Measurements from ENCODE around the gene ANKMY1. TPM values are rescaled to one million over a fixed set of nuclear protein-coding genes. Genes with fewer than 3 reads are reported as not detected.

Gene ANKMY1
- total RNA-seq, 3 donors from 2014 or later (not counting 1 experiment from before 2014, with no cell fraction given) = 43.8 to 51.5 (median 46.6) TPM

- H3K9me3 ChIP-seq (ENCODE audit: control insufficient read depth, insufficient read depth, low read length) = no peaks in the 10 kb centered on the region
- H3K27me3 ChIP-seq (ENCODE audit: control insufficient read depth, insufficient read depth, low read length) = peaks cover 21% of the 10 kb centered on the region
- H3K4me1 ChIP-seq (ENCODE audit: control insufficient read depth, insufficient read depth, low read length) = peaks cover 17% of the 10 kb centered on the region
- Mint-ChIP-seq H3K4me1 (peaks cover 0 to 13% of the 10 kb centered on the region in 2 donors), H3K4me3 (no peak overlapping the region), H3K9me3 (no peaks in the 10 kb centered on the region), H3K27me3 (ENCODE audit: low read depth in 2 of 2) (peaks cover 4 to 8% of the 10 kb centered on the region in 2 donors), H3K27ac (no peak overlapping the region), H3K36me3 (no peaks in the 10 kb centered on the region)
- TF ChIP-seq CTCF (IDR thresholded peaks at IDR 0.05) = no peak
- WGBS (ENCODE audit: insufficient coverage) = 85% methylated on average over 25 of the region's 25 CpGs
- H3K27ac ChIP-seq (ENCODE audit: low read length) = no peak overlapping the region
- H3K36me3 ChIP-seq (ENCODE audit: control insufficient read depth, insufficient read depth, low read length) = no peaks in the 10 kb centered on the region
- ATAC-seq (no peak), DNase-seq (no peak)
- intact Hi-C loops (cut with micrococcal nuclease) = loop anchor here (5.0 kb wide), 1 partner anchor 287 kb away; no protein-coding TSS in a partner anchor
- no peak overlapping the region for H3K4me3 ChIP-seq (ENCODE audit: low read length)
These were observed 118.7 kb downstream of the ANKMY1 start for GRCh38 chr2:240438810-240439697.

- peak; percentile 52 to 57 (median 56) for ATAC-seq
- Histone ChIP-seq H3K27me3 (ENCODE audit: control insufficient read depth, insufficient read depth, low read length) (peaks cover 21% of the 10 kb centered on the region), H3K4me1 (ENCODE audit: control insufficient read depth, insufficient read depth, low read length) (peaks cover 17% of the 10 kb centered on the region), H3K9me3 (ENCODE audit: control insufficient read depth, insufficient read depth, low read length) (no peaks in the 10 kb centered on the region), H3K27ac (ENCODE audit: low read length) (no peak overlapping the region), H3K36me3 (ENCODE audit: control insufficient read depth, insufficient read depth, low read length) (no peaks in the 10 kb centered on the region), H3K4me3 (ENCODE audit: low read length) (no peak overlapping the region)
- WGBS (ENCODE audit: insufficient coverage) = 31% methylated on average over 24 of the region's 24 CpGs
- Mint-ChIP-seq H3K27me3 (ENCODE audit: low read depth in 2 of 2) (peaks cover 8 to 12% of the 10 kb centered on the region in 2 donors), H3K4me1 (peaks cover 0 to 13% of the 10 kb centered on the region in 2 donors), H3K27ac (no peak overlapping the region), H3K9me3 (no peaks in the 10 kb centered on the region), H3K4me3 (no peak overlapping the region), H3K36me3 (no peaks in the 10 kb centered on the region)
- intact Hi-C loops (cut with micrococcal nuclease) = loop anchor here (5.0 kb wide), 1 partner anchor 286 kb away; no protein-coding TSS in a partner anchor
- DNase-seq = peak; percentile 66 to 83
- peak; percentile 97 for TF ChIP-seq CTCF (IDR thresholded peaks at IDR 0.05)
These were observed 119.7 kb downstream of the ANKMY1 start for GRCh38 chr2:240437861-240438809.

GRCh38 chr2:240437551-240437860 is 120.3 kb downstream of the ANKMY1 start:
- peaks cover 0 to 13% of the 10 kb centered on the region in 2 donors for H3K4me1 Mint-ChIP-seq

More at GRCh38 chr2:240437551-240437860, 120.3 kb downstream of the ANKMY1 start:
- Mint-ChIP-seq H3K27ac (no peak overlapping the region), H3K4me3 (no peak overlapping the region), H3K27me3 (ENCODE audit: low read depth in 2 of 2) (peaks cover 10 to 16% of the 10 kb centered on the region in 2 donors), H3K9me3 (no peaks in the 10 kb centered on the region), H3K36me3 (no peaks in the 10 kb centered on the region)
- Histone ChIP-seq H3K4me1 (ENCODE audit: control insufficient read depth, insufficient read depth, low read length) (peaks cover 17% of the 10 kb centered on the region), H3K9me3 (ENCODE audit: control insufficient read depth, insufficient read depth, low read length) (no peaks in the 10 kb centered on the region), H3K27me3 (ENCODE audit: control insufficient read depth, insufficient read depth, low read length) (peaks cover 21% of the 10 kb centered on the region), H3K27ac (ENCODE audit: low read length) (no peak overlapping the region), H3K4me3 (ENCODE audit: low read length) (no peak overlapping the region), H3K36me3 (ENCODE audit: control insufficient read depth, insufficient read depth, low read length) (no peaks in the 10 kb centered on the region)
- WGBS (ENCODE audit: insufficient coverage) = 90% methylated on average over 2 of the region's 2 CpGs
- TF ChIP-seq CTCF (IDR thresholded peaks at IDR 0.05) = no peak
- ATAC-seq (no peak), DNase-seq (no peak)
- intact Hi-C loops (cut with micrococcal nuclease) = loop anchor here (5.0 kb wide), 1 partner anchor 285 kb away; no protein-coding TSS in a partner anchor

All from natural killer cell (primary cell).